Kidney glomerular epithelial cell (primary cell): ENCODE measurements around the gene DYNC1I1.
A peak's percentile ranks its signal among the peaks of the same experiment; 100 is the strongest.

Source experiments
- DNase-seq: peaks from one replicate; lab custom pipeline; 2025; lab: John Stamatoyannopoulos, UW

The DYNC1I1 gene

GRCh38 chr7:95861041-95861440, 88.7 kb downstream of the DYNC1I1 start:
- DNase-seq: peak; percentile 33

- no peak for DNase-seq
Measured at GRCh38 chr7:95863623-95864022, 91.3 kb downstream of the DYNC1I1 start.

- no peak for DNase-seq
Measured at GRCh38 chr7:95865716-95866371, 93.5 kb downstream of the DYNC1I1 start.

- DNase-seq: no peak
Measured at GRCh38 chr7:95867309-95867708, 95.0 kb downstream of the DYNC1I1 start.

GRCh38 chr7:95871075-95871848, 98.9 kb downstream of the DYNC1I1 start:
- DNase-seq: peak; percentile 36

GRCh38 chr7:95871896-95872295, 99.5 kb downstream of the DYNC1I1 start:
- DNase-seq: no peak

- DNase-seq: no peak
Measured at GRCh38 chr7:95874129-95874528, 101.8 kb downstream of the DYNC1I1 start.

- DNase-seq: no peak
Measured at GRCh38 chr7:95874541-95875265, 102.3 kb downstream of the DYNC1I1 start.

GRCh38 chr7:95875519-95875918, 103.2 kb downstream of the DYNC1I1 start:
- DNase-seq: no peak

GRCh38 chr7:95878677-95879076, 106.3 kb downstream of the DYNC1I1 start:
- no peak for DNase-seq

GRCh38 chr7:95881597-95881996, 109.2 kb downstream of the DYNC1I1 start:
- no peak for DNase-seq

- DNase-seq: no peak
Measured at GRCh38 chr7:95883217-95883616, 110.9 kb downstream of the DYNC1I1 start.

GRCh38 chr7:95886501-95887090, 114.2 kb downstream of the DYNC1I1 start:
- no peak for DNase-seq

GRCh38 chr7:95893484-95893883, 121.1 kb downstream of the DYNC1I1 start:
- no peak for DNase-seq

GRCh38 chr7:95897557-95898251, 125.3 kb downstream of the DYNC1I1 start:
- DNase-seq: no peak

GRCh38 chr7:95899919-95900513, 127.7 kb downstream of the DYNC1I1 start:
- DNase-seq: no peak

- DNase-seq: no peak
Measured at GRCh38 chr7:95901006-95901405, 128.7 kb downstream of the DYNC1I1 start.

GRCh38 chr7:95904099-95904498, 131.7 kb downstream of the DYNC1I1 start:
- no peak for DNase-seq

- no peak for DNase-seq
Measured at GRCh38 chr7:95905167-95905566, 132.8 kb downstream of the DYNC1I1 start.

- no peak for DNase-seq
Measured at GRCh38 chr7:95906851-95907250, 134.5 kb downstream of the DYNC1I1 start.

GRCh38 chr7:95907337-95907736, 135.0 kb downstream of the DYNC1I1 start:
- no peak for DNase-seq

GRCh38 chr7:95908499-95908898, 136.1 kb downstream of the DYNC1I1 start:
- no peak for DNase-seq
